Retina (tissue), 1 donor: ENCODE results near the gene FABP3.
"Not testable (repeated sequence)": the region's sequence is repeated elsewhere in the genome, so short reads cannot be mapped to it uniquely, and the experiment has no call there.

Experiments
- DNase-seq: peaks from one replicate; pipeline ENCODE4 v3.0.0-alpha.2; 2016

FABP3 gene

DNA sequence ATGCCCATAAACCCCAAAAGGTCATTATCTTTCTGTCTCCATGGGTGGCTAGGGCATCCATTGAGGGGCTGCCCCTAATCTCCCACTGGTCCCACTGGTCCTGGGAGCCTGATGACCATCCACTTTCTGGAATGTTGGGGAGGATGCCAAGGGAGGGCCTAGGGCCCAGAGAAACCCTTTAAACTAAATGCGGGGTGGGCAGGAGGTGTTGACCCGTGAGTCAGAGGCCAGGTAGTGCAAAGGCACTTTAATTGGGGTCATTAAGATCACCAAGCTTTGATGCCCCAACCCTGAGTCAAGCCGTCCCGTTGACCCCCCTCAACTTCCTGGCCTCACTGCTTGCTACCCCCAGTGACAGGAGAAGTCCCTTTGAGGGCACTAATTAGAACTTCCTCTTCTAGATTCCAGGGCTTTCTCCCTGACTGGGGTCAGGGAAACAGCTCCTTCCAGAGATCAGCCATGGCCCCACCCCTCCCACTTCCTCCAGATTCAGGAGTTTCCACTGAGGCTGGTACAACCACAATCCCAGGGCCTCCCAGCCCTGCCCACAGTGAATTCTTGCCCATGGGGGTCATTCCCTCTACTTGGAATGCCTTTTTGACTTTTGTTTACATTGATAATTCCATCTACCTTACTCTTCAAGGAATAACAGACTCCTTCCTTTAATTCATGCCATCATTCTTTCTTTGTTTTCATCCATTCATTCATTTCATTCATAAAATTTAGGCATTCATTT, 24.7 kb upstream of the FABP3 start:
- DNase-seq = no peak

DNA sequence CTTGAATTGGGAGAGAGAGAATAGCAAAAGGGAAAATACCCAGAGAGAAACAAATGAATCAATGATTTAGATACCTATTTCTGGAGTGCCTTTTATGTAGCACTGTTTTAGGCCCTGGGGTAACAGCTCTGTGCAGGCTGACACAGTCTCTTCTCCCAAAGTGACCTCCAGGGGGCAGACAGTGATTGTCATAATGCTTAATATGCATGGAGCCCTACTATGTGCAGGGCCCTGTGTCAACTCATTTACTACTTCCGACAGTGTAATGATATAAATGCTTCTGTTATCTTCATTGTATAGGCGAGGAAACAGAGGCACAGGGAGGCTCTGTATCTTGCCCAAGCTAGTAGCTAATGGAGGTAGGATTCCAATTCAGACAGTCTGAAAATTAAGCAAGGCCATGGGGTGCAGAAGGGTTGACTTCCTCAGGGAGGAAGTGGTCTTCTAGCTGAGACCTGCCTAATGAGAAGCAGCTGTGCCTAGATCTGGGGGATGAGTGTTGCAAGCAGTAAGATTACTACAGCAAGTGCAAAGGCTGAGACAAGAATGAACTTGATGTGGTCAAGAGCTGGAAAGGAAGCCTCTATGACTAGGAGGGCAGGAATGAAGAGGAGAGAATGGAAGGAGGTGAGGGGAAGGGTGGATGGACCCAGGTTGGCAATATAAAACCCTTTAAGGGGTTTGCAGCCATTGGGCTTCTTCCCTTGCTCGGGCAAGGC, 23.9 kb upstream of the FABP3 start:
- no peak for DNase-seq

DNA sequence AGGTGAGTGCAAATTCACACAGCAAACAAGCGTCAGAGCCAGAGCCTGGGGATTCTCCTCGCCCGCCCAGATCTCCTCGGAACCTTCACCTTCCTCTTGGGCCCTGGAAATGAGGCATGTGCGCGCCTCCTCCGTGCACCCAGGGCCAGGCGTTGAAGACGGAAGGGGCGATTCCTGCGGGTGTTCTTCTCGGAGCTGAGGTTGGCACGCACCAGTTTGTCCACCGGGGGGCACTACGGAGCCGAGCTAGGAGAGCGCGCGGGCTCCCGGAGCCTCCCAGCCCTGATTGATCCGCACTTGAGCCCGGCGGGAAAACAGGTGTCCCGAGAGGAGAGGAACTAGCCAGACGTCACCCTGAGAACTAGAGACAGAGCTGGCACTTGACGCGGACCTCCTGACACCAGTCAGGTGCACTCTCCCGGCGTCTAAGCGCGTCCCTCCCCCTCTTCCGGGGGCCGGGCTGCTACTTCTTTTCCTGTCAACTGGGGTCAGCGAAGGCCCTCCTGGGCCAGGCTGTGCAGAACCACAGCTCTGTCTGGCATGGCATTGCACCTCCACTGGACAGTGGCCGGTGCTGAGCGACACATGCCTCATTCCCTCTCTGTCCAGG, 21.8 kb upstream of the FABP3 start:
- peak; percentile 93 for DNase-seq

DNA sequence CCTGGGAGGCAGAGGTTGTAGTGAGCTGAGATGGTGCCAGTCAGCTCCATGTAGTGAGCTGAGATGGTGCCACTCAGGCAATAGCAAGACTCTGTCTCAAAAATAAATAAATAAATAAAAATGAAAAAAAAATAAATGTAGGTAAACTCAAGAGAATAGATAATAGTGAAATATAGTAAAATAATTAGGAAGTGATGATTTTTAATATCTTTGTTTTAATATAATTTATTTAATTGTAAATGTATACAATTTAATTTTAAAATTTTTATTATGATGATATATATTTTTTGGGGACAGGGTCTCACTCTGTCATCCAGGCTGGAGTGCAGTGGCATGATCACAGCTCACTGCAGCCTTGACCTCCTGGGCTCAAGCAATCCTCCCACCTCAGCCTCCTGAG, 20.6 kb upstream of the FABP3 start:
- no peak for DNase-seq

DNA sequence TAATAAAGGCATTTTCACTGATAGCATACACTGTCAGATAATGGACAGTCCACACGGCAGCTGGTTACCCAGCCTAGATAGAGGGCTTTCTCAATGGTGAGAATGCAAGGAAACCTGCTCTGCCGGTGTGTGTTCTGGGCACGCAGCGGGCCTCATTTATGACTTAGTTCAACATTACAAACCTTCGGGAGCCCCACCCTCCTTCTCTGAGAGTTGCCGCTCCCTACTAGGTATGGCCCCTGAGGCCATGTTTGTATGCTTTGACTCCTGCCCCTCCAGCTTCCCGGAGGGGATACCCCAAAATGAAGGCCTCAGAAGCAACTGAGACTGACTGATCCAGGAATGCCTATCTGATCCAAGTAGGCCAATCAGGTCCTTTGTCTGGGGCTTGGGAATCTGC, 17.2 kb upstream of the FABP3 start:
- no peak for DNase-seq

DNA sequence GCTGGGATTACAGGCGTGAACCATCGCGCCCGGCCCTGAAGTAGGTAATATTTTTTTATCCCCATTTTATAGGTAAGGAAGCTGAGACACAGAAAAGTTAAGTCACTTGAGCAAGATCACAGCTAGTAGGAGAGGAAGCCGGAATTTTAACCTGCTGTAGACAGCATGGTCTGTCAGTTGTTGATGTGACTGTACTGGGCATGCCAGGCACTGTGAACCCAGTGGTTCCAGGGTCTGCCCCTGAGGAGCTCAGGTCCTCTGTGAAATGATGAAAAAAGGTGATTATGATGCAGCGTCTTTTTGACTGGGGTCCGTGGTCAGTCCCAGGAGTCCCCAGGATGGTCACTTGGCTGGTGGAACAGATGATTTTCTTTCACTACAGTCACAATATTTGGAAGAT, 16.7 kb upstream of the FABP3 start:
- DNase-seq = no peak

DNA sequence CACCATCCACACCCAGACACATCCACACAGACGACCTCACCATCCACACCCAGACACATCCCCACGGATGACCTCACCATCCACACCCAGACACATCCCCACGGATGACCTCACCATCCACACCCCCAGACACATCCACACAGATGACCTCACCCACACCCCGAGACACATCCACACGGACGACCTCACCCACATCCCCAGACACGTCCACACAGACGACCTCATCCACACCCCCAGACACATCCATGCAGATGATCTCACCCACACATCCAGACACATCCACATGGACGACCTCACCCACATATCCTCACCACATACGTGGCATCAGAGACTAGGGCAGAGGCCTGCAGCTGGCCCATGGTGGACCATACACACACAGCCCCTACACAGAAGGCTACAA, 14.7 kb upstream of the FABP3 start:
- no peak for DNase-seq

DNA sequence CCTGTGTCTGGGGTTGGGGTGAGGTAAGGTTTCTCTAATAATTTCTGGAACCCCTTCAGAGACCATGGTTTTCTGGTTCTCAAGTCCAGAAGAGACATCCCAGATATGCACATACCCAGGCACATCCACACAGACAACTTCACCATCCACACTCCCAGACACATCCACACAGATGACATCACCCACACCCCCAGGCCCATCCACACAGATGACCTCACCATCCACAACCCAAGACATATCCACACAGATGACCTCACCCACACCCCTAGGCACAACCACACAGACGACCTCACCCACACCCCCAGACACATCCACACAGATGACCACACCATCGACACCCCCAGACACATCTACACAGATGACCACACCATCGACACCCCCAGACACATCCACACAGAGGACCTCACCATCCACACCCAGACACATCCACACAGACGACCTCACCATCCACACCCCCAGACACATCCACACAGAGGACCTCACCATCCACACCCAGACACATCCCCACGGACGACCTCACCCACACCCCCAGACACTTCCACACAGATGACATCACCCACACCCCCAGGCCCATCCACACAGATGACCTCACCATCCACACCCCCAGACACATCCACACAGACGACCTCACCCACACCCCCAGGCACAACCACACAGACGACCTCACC, 13.8 kb upstream of the FABP3 start:
- not testable (repeated sequence) for DNase-seq

DNA sequence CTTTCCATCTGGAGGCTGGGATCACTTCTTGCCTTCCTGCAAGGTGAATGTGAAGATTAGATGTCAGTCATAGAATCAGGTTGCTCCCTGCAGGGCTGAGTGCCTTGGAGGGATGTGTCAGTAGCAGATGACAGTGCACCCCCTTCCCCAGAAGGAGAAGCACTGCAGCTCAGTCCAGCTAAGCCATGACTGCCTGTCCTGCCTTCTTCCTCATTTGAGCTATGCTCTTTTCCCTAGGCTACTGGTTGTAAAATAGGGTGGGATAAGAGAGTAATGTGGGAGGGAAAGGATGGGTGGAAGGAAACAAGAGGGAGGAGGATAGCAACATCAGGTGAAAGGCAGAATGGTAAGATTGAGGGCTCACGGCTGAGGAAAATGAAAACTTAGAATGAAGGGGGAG, 11.1 kb upstream of the FABP3 start:
- DNase-seq = no peak

DNA sequence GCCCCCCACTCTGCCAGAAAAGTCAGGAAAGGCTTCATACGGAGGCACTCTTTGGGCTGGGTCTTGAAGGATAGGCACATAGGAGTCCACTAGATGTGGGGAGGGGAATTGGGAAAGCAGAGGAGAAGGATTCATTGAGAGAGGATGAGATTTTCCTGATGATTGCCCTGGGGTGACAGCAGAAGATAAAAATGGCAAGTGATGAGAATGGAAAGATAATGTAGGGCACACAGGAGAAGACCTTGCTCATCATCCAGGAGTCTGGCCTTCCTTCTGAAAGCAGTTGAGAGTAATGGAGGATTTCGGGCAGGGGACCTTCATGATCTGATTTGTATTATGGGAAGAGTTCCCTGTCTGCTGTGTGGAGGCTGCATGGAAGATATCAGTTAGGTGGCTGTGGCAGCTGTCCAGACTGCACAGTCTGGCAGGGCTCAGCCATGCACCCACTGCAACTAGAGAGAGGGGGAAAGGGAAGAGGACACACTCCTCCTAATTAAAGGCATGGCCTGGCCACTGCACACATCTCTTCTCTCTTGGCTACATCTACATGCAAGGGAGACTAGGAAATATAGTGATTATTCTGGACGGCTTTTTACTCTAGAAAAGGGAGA, 9.6 kb upstream of the FABP3 start:
- DNase-seq = no peak

DNA sequence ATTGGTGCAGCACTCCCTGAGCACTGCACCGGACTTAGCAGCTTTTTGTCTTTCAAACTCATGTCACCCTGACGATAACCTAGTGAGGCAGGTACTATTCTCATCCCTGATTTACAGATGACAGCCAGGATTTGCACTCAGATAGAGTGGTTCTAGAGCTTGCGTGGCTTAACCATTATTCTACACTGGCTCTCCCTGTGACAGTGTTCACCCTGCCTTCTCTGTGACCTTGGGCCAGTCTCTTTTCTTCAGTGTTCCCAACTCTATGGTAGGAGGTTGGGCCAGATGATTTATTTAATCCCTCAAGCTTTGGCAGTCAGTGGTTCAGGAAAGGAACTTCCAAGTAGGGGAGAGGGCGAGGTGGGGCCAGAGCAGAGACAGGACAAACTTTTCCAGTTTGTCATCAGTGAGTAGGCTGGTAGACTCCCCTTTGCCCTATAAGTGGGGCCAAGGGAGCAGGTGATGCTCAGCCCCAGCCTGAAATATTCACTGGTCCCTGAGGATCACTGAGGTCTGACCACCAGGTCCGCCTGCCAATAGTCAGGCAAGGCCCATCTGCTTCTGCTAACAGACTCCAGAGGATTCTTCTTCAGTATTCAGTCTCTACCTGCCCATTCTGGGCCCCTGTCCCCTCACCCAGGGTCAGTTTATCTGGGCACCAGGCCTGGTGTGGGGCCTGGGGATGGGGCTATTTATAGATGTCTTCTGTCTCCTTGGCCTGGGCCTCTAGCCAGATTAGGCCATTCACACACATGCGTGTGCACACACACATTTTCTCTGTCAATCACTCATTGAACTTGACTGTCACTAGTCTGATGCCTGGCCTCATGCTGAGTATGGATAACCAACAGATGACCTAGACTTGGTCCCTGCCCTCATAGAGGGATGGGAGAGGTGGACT, 8.8 kb upstream of the FABP3 start:
- no peak for DNase-seq

DNA sequence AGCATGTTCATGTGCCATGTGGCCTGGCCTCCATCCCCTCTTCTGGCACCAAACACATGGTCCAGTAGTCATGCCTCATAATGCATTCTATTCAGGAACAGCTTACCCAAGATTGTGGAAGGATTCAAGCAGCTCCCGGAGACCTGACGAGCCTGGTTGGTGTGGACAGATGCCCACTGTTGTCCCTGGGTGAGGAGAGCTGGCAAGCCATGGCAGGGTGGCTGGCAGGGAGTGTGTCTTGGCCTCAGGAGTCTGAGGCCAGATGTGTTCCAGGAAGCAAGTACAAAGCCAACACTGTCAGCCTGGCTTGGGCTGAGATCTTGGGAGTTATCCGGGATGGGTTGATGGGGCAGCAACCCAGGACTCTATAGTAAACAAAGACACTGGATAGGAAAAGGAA, 7.3 kb upstream of the FABP3 start:
- DNase-seq = no peak

DNA sequence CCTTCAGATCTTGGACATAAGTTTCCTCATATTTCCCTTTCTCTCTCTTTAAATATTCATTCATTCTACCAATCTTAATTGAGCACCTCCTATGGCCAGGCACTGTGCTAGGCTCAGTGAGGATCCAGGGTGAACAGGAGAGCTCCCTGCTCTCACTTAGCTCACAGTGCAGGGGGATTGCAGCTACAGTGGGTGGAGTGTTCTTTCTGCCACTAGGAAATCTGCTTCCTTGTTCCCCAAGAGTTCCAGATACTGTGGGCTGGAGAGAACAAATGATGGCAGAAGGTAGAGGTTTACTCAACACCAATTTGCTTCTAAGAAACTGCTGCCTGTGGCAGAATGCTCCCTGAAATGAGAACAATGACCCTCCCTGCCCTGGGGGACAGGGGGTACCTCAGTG, 5.1 kb upstream of the FABP3 start:
- DNase-seq = no peak

DNA sequence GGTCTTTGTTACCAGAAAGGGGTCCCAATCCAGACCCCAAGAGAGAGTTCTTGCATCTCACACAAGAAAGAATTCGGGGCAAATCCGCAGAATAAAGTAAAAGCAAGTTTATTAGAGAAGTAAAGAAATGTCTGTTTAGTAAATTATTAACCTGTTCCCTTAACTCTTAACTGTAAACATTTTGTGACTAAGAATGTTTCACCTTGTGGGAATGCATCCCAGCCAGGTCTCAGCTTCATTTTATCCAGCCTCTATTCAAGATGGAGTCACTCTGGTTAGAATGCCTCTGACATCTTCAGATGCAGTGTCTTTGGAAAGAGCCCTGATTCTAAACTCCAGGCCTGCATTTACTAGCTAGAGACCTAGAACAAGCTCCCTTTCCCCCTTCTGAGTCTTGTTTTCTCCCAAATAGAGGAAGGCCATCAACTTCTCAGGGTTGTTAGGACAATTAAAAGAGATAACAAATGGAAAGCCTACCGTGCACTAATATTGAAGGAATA, 4.5 kb upstream of the FABP3 start:
- no peak for DNase-seq

DNA sequence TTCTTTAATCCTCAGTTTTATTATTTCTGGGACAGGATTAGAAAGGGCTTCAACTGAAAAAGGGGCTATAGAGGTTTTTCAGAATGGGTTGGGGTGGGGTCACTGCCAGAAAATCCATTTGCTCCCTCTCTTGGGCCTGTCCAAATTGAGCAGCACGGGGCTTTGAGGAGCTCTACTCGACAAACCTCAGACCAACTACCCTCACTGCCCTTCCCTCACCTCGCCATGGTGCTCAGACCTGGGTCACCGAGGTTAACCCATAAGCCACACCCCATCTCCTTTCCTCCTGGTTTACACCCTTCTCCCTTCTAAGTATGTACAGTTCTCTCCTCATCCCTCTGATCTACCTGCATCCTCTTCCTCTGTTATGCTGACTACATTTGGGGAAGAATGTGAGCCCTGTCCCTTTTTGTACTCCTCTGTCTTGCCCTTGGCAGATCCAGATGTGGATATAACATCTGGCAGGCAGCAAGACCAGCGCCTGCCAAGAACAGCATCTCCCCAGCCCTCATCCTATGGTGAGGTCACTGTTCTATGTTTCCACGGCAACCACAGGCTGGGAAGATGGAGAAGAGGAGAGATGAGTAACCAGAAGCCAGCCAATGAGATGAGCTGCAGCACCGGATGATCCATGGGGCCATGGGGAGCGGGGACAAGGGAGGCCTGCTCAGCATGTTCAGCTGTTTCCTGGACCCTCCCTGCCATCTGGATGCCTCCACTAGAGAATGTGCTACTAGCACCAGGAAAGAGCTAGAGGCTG, 3.7 kb upstream of the FABP3 start:
- DNase-seq = peak; percentile 75

DNA sequence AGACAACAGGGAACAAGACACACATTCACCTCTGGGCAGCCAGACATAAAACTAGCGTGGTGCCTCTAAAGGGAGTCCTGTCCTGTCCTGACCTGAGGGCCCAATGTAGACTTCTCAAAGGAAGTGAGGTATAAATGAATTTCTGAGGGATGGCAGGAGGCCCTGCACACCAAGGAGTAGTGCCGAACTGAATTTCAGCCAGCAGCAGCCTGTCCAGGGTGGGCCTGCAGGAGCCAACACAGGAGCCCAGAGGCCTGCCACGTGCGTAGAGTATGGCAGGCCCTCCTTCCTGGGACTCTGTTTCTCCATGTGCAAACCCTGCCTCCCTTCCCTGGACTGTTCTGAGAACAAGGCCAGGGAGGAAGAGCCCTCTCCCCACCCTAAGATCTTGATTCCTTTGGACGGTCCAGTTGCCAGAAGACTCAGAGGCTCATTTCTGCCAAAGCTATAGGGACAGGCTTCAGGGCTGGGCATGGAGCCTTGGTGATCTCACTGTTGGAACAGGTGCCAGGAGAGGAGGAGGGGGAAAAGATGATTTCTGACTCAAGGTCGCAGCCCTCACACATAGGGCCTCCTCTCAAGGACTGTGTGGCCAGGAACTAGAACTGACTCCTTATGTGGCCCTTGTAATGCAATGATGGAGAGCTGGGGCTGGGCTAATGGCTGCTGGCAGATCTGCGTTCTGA, 1.8 kb upstream of the FABP3 start:
- no peak for DNase-seq

DNA sequence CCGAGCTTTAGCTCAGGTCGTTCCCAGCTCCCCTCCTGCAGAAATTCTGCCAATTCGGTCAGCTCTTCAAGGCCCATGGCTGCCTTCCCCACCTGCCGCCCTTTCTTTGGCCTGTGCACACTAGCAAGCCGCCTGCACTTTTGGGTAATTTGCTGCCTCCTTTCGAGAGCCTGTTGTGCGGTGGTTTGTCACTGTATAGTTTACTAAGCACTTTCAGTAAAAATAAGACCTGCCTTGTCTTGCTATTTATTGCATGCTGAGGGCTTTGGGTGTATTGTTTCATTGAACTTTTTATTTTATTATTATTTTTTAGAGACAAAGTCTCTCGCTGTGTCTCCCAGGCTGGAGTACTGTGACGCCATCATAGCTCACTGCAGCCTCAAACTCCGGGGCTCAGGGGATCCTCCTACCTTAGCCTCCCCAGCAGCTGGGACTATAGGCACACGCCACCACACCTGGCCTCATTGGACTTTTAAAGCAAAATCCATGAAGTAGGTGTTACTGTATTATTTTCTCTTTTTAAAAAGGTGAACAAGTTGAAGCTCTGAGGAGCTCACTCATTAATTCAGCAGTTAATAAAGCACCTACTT, 1.1 kb upstream of the FABP3 start:
- DNase-seq = no peak

DNA sequence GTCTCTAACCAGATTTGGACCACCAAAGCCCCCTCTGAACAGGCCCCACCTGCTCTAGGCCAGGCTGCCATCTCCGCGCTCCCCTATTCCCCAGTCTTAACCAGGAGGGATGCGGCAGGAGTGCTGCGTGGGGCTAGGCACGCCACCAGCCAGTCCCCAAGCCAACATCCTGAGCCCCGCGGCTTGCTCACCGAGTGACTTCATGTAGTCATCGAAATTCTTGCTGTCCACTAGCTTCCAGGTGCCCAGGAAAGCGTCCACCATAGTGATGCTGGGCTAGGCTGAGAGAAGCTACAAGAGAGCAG, 173 bp downstream of the FABP3 start:
- no peak for DNase-seq

DNA sequence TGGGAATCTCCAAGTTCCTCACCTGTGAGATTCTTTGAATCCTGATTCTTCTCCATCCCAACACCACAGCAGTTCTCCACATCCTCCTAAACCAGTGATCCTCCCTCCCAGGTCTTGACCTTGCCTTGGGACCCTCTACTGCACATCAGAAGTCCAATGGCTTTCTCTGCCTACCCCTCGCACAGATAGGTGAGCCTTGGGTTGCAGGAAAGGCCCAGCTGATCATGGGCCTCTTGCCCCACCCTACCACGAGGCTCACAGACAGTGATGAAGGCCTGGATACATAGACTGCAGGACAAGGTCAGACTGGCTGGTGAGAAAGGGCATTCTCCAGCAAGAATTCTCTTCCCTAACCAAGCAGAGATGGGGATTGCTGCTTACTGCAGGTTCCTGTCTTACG, 825 bp downstream of the FABP3 start:
- DNase-seq = no peak
